Measurements from ENCODE around the gene CD19.

DNA sequence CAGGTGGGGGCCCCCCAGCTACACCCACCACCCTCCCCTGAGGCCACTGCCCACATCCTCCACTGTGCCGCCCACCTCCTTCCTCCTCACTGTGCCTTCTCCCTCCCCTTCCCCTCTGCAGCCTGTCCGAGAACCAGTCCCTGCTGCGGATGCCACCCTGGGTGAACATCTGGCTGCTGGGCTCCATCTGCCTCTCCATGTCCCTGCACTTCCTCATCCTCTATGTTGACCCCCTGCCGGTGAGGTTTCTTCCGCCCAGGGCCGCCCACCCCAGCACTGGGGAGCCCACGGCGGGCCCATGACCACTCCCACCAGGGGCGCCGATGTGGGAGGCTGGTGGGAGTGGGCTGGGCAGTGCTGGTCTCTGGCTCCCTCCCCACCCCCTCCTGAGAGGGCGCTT lies 28.9 kb upstream of the CD19 start:
- TF ChIP-seq POLR2A (IDR thresholded peaks at IDR 0.05) (no peak), CTCF (IDR thresholded peaks at IDR 0.05) (no peak), EP300 (IDR thresholded peaks at IDR 0.05) (no peak)
